Neuronal stem cell (in vitro differentiated cells): ENCODE measurements around the gene FAT2.
A peak's percentile ranks its signal among the peaks of the same experiment; 100 is the strongest.

ENCODE experiments used
- DNase-seq: peaks from one replicate; pipeline ENCODE4 v3.0.0-alpha.2; 2013; ENCODE audit warnings: low spot score
- H2AFZ ChIP-seq: one replicate; pipeline ENCODE4 v1.6.1; 2013; ENCODE audit warnings: mild to moderate bottlenecking, low read length, inconsistent platforms
- H2AK5ac ChIP-seq: 2 replicates; pipeline ENCODE4 v1.6.1; 2013; ENCODE audit warnings: low read depth, mild to moderate bottlenecking, inconsistent platforms, low read length, moderate library complexity, mixed read lengths
- H2BK120ac ChIP-seq: 2 replicates; pipeline ENCODE4 v1.6.1; 2013; ENCODE audit warnings: low read depth, mild to moderate bottlenecking, inconsistent platforms, low read length, moderate library complexity, mixed read lengths
- H2BK12ac ChIP-seq: one replicate; pipeline ENCODE4 v1.6.1; 2013; ENCODE audit warnings: low read length, inconsistent platforms
- H2BK15ac ChIP-seq: 2 replicates; pipeline ENCODE4 v1.6.1; 2013; ENCODE audit warnings: mild to moderate bottlenecking, low read length, inconsistent platforms, mixed read lengths
- H2BK5ac ChIP-seq: one replicate; pipeline ENCODE4 v1.6.1; 2013; ENCODE audit warnings: inconsistent platforms, mild to moderate bottlenecking, low read length, moderate library complexity
- H3K14ac ChIP-seq: one replicate; pipeline ENCODE4 v1.6.1; 2013; ENCODE audit warnings: low read length, inconsistent platforms
- H3K18ac ChIP-seq: 2 replicates; pipeline ENCODE4 v1.6.1; 2013; ENCODE audit warnings: low read length, inconsistent platforms
- H3K23ac ChIP-seq: 2 replicates; pipeline ENCODE4 v1.6.1; 2013; ENCODE audit warnings: low read depth, mild to moderate bottlenecking, mixed read lengths, low read length, inconsistent platforms; ENCODE audit not compliant: poor library complexity
- H3K27ac ChIP-seq: replicated peaks from 3 replicates; pipeline ENCODE4 v1.5.1; 2013; ENCODE audit warnings: low read length, inconsistent platforms
- H3K27me3 ChIP-seq, 3 experiments: 2 replicates each; pipeline ENCODE4 v1.6.1; 2013; ENCODE audit warnings: low read length in 3 of 3, mild to moderate bottlenecking in 2 of 3, inconsistent platforms in 1 of 3, low read depth in 1 of 3, mixed read lengths in 1 of 3, moderate library complexity in 1 of 3; ENCODE audit not compliant: control insufficient read depth in 3 of 3, insufficient read depth in 3 of 3
- H3K36me3 ChIP-seq, 2 donors: replicated peaks in 1 of 2; 2 replicates each; pipeline ENCODE4 v1.6.1; 2013; ENCODE audit warnings: low read length in 2 of 2; ENCODE audit not compliant: control insufficient read depth in 2 of 2, insufficient read depth in 2 of 2
- H3K4ac ChIP-seq: 2 replicates; pipeline ENCODE4 v1.6.1; 2013; ENCODE audit warnings: inconsistent platforms, mild to moderate bottlenecking, low read length, moderate library complexity
- H3K4me1 ChIP-seq, 2 donors: 1 replicate in 1 of 2; 2 replicates in 1 of 2; pipeline ENCODE4 v1.6.1; 2013; ENCODE audit warnings: low read length in 2 of 2, low read depth in 1 of 2; ENCODE audit not compliant: control insufficient read depth in 2 of 2, insufficient read depth in 1 of 2
- H3K4me2 ChIP-seq: one replicate; pipeline ENCODE4 v1.6.1; 2013; ENCODE audit warnings: mild to moderate bottlenecking, low read length, inconsistent platforms; ENCODE audit not compliant: insufficient read depth, poor library complexity, severe bottlenecking
- H3K4me3 ChIP-seq, 2 donors: 2 replicates each; pipeline ENCODE4 v1.5.1; 2013; ENCODE audit warnings: low read length in 2 of 2, mild to moderate bottlenecking in 2 of 2, inconsistent platforms in 1 of 2, moderate library complexity in 1 of 2
- H3K79me1 ChIP-seq: one replicate; pipeline ENCODE4 v1.6.1; 2013; ENCODE audit warnings: low read depth, mild to moderate bottlenecking, inconsistent platforms, low read length, moderate library complexity
- H3K9ac ChIP-seq: one replicate; pipeline ENCODE4 v1.6.1; 2013; ENCODE audit warnings: mild to moderate bottlenecking, low read depth, low read length, inconsistent platforms; ENCODE audit not compliant: poor library complexity
- H3K9me3 ChIP-seq, 2 donors: replicated peaks in 1 of 2; 2 replicates each; pipeline versions ENCODE3 to v1.6.1; 2013; ENCODE audit warnings: low read length in 2 of 2, mild to moderate bottlenecking in 2 of 2, inconsistent platforms in 1 of 2, low read depth in 1 of 2, mixed read lengths in 1 of 2, moderate library complexity in 1 of 2; ENCODE audit not compliant: control insufficient read depth in 2 of 2, insufficient read depth in 1 of 2
- H4K8ac ChIP-seq: one replicate; pipeline ENCODE4 v1.6.1; 2013; ENCODE audit warnings: low read depth, mild to moderate bottlenecking, inconsistent platforms, low read length, moderate library complexity
- H4K91ac ChIP-seq: one replicate; pipeline ENCODE4 v1.6.1; 2013; ENCODE audit warnings: low read length, low read depth, mild to moderate bottlenecking, inconsistent platforms; ENCODE audit not compliant: poor library complexity
- WGBS, 2 donors: extraction: QIAGEN DNeasy Blood & Tissue Kit; methylation state at CpG; one replicate each; pipeline ENCODE4 v1.1.7; 2013; ENCODE audit warnings: missing lambda C conversion rate in 2 of 2, mixed read lengths in 1 of 2; ENCODE audit not compliant: insufficient read length in 2 of 2, insufficient replicate concordance in 1 of 2; ENCODE audit errors: extremely low coverage in 2 of 2; 5-methylcytosine and 5-hydroxymethylcytosine counted together

The FAT2 gene

DNA sequence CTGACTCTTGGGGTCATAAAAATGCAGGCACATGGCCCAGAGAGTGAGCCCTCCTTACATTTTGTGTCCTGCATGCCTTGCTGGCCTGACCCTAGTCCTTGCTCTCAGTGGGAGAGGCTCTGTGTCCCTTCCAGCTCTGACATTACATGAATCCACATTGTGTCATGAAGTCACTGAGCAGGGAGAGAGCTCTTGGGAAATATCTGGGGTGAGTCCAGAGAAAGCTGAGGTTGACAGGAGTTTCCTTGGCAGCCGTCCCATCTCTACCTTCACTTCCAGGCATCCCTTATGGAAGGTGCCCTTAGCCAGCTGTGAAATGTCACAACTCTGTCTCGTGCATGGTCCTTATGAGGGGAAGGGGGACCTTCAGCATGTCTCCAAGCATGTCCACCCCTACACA, 41.0 kb downstream of the FAT2 start:
- no peak overlapping the region for H4K91ac ChIP-seq
- peaks cover 0 to 12% (median 1%) of the 10 kb centered on the region in 3 experiments for H3K27me3 ChIP-seq
- H3K36me3 ChIP-seq: no peaks in the 10 kb centered on the region
- no CpG with 5 or more reads among the region's 2 CpGs for WGBS, 2 donors
- DNase-seq: no peak
- H2BK12ac ChIP-seq: no peak overlapping the region
- no peak overlapping the region for H3K27ac ChIP-seq
- no peak overlapping the region for H3K9ac ChIP-seq
- H3K79me1 ChIP-seq: no peaks in the 10 kb centered on the region
- H2AK5ac ChIP-seq: peak overlapping the region; percentile 41
- H3K14ac ChIP-seq: no peak overlapping the region
- no peak overlapping the region for H3K4ac ChIP-seq
- H3K4me1 ChIP-seq: no peaks in the 10 kb centered on the region
- no peak overlapping the region for H4K8ac ChIP-seq
- no peak overlapping the region for H3K23ac ChIP-seq
- H3K9me3 ChIP-seq: peaks cover 0 to 2% of the 10 kb centered on the region in 2 donors
- H3K4me2 ChIP-seq: no peak overlapping the region
- no peak overlapping the region for H3K4me3 ChIP-seq
- no peak overlapping the region for H2BK120ac ChIP-seq
- H2BK15ac ChIP-seq: no peak overlapping the region
- H3K18ac ChIP-seq: no peak overlapping the region
- no peak overlapping the region for H2BK5ac ChIP-seq
- H2AFZ ChIP-seq: no peak overlapping the region

DNA sequence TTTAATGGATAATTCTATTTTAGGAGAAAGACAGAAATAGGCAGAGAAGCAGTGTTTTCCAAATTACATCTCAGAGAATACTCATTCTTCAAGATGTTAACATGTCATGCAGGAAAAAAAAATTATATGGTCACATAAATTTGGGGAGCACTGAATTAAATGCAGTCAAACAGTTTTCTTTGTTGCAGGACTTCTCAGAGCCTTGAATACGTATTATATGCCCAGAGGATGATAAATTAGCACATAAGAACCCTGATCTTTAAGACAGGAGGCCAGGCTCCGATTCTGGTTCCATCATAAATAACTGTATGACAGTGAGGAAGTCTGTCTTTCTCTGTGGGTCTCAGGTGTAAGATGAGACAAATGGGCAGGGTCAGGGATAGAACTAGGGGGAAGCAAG, 41.4 kb downstream of the FAT2 start:
- Histone ChIP-seq H3K36me3 (no peaks in the 10 kb centered on the region), H3K14ac (no peak overlapping the region), H2AK5ac (no peak overlapping the region), H3K9ac (no peak overlapping the region), H3K18ac (no peak overlapping the region), H2AFZ (no peak overlapping the region), H2BK12ac (no peak overlapping the region), H4K91ac (no peak overlapping the region), H3K4me2 (no peak overlapping the region), H3K4ac (no peak overlapping the region), H3K27ac (no peak overlapping the region), H3K4me1 (no peaks in the 10 kb centered on the region), H2BK15ac (no peak overlapping the region), H4K8ac (no peak overlapping the region), H3K27me3 (peaks cover 0 to 17% (median 1%) of the 10 kb centered on the region in 3 experiments), H3K9me3 (peaks cover 0 to 2% of the 10 kb centered on the region in 2 donors), H3K23ac (no peak overlapping the region), H3K4me3 (no peak overlapping the region), H3K79me1 (no peaks in the 10 kb centered on the region), H2BK5ac (no peak overlapping the region), H2BK120ac (no peak overlapping the region)
- DNase-seq: no peak
- WGBS, 2 donors: no CpG with 5 or more reads among the region's 2 CpGs

DNA sequence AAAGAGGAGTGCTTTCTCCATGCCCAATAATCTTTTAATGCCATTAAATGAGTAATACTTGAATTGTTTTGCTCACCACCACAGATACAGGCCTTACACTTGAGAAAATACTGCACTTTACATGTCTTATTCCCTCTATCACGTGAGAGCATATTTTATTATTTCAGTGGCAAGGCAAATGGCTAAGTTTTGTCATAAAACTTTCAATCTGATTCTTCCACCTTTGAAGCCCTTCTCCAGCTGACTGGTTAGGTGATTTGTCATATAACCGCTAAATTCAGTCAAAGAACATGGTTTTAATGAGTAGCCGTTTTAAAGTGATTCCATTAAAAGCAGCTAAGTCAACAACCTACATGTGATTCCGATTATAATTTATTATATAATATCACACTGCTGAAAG, 43.8 kb downstream of the FAT2 start:
- Histone ChIP-seq H3K27me3 (peaks cover 0 to 17% (median 1%) of the 10 kb centered on the region in 3 experiments), H2BK5ac (no peak overlapping the region), H3K4me3 (no peak overlapping the region), H2BK12ac (no peak overlapping the region), H3K18ac (no peak overlapping the region), H3K14ac (no peak overlapping the region), H4K8ac (no peak overlapping the region), H3K79me1 (no peaks in the 10 kb centered on the region), H3K23ac (no peak overlapping the region), H3K4me1 (no peaks in the 10 kb centered on the region), H3K4ac (no peak overlapping the region), H2AK5ac (no peak overlapping the region), H3K9me3 (peaks cover 0 to 2% of the 10 kb centered on the region in 2 donors), H3K27ac (no peak overlapping the region), H2BK120ac (no peak overlapping the region), H2AFZ (no peak overlapping the region), H3K4me2 (no peak overlapping the region), H4K91ac (no peak overlapping the region), H3K36me3 (no peaks in the 10 kb centered on the region), H3K9ac (no peak overlapping the region), H2BK15ac (no peak overlapping the region)
- no CpG with 5 or more reads among the region's 4 CpGs for WGBS, 2 donors
- DNase-seq: no peak

GRCh38 chr5:151541571-151541970, 49.6 kb downstream of the FAT2 start:
- no peak overlapping the region for H2BK120ac ChIP-seq
- H3K9ac ChIP-seq: no peak overlapping the region
- H4K8ac ChIP-seq: no peak overlapping the region
- WGBS, 2 donors: no CpG with 5 or more reads among the region's 2 CpGs
- H3K27me3 ChIP-seq: peaks cover 0 to 19% (median 0%) of the 10 kb centered on the region in 3 experiments
- no peaks in the 10 kb centered on the region for H3K36me3 ChIP-seq
- no peak overlapping the region for H2BK12ac ChIP-seq
- no peak overlapping the region for H3K27ac ChIP-seq
- H3K14ac ChIP-seq: no peak overlapping the region
- no peak overlapping the region for H3K23ac ChIP-seq
- no peak for DNase-seq
- H3K4me2 ChIP-seq: no peak overlapping the region
- no peak overlapping the region for H4K91ac ChIP-seq
- no peaks in the 10 kb centered on the region for H3K4me1 ChIP-seq
- no peak overlapping the region for H2AFZ ChIP-seq
- no peak overlapping the region for H3K18ac ChIP-seq
- no peaks in the 10 kb centered on the region for H3K79me1 ChIP-seq
- H2AK5ac ChIP-seq: no peak overlapping the region
- no peak overlapping the region for H3K4ac ChIP-seq
- no peak overlapping the region for H2BK5ac ChIP-seq
- no peak overlapping the region for H3K4me3 ChIP-seq
- no peaks in the 10 kb centered on the region for H3K9me3 ChIP-seq
- H2BK15ac ChIP-seq: no peak overlapping the region
